ENCODE data around the gene CELA2A. TPM values are rescaled to one million over a fixed set of nuclear protein-coding genes. Genes with fewer than 3 reads are reported as not detected.

CELA2A gene
- total and polyA plus RNA-seq, 2 donors (not counting 1 experiment from before 2014, with no cell fraction given), result not detected

DNA sequence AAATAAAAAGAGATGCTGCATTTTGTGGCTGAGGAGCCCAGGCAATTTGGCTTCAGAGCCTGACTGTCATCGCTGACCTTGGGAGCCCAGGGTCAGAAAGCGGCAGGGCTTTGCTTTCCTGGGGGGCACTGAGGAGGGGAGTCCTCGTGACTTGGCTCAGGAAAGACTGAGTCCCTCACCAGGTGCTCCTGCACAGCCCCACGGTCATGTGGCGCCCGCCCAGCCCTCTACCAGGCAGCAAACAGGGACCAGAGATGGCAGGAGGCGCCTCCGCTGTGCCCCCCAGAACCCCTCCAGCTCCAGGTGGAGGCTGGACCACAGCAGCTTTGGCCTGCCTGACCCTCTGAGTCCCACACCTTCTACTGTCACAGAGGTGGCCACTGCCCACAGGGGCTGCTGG is 33.7 kb upstream of the CELA2A start:
- DNase-seq (ENCODE audit: low read depth in 2 of 2), result no peak
- H3K27ac ChIP-seq (ENCODE audit: insufficient read depth, low read length), result no peak overlapping the region
- peaks cover 4% of the 10 kb centered on the region for H3K4me1 ChIP-seq (ENCODE audit: control insufficient read depth, extremely low read depth, insufficient read depth, low read length)

DNA sequence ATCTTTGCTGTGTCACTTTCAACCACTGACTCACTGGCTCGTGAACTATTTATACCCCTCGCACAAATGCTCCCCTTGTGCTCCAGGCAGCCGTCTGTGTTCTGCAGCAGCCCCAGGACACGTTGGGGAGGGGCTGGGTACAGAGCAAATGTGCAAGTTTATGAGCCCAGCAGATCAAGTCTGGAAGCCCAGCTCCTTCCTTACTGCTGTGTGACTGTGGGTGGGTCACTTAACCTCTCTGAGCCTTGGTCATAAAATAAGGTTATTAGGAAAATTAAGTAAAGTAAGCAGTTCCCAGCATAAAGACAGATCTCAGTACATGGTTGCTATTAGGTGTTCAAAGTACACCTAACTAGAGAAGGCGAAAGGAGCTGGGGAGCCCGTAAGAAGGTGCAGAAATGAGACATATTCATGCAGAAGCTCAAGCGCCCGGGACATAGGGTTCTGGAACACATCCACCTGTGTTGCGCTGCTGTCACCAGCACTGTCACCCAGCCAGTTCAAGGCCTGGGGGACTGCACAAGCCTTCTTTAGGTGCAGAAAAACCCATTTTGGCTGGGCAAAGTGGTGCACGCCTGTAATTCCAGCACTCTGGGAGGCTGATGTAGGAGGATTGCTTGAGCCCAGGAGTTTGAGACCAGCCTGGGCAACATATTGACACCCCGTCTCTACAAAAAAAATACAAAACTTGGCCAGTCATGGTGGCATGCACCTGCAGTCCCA is 33.0 kb upstream of the CELA2A start:
- H3K79me2 ChIP-seq (ENCODE audit: control insufficient read depth, insufficient read depth, low read length), result peaks cover 18% of the 10 kb centered on the region
- H3K27ac ChIP-seq (ENCODE audit: insufficient read depth, low read length), result no peak overlapping the region
- H3K27me3 ChIP-seq (ENCODE audit: control insufficient read depth, insufficient read depth, low read length), result no peaks in the 10 kb centered on the region
- no peak for DNase-seq (ENCODE audit: low read depth in 2 of 2)
- H4K20me1 ChIP-seq (ENCODE audit: control insufficient read depth, extremely low read depth, insufficient read depth, low read length), result no peaks in the 10 kb centered on the region
- no peak overlapping the region for H3K9ac ChIP-seq (ENCODE audit: insufficient read depth, low read length)
- no peak overlapping the region for H2AFZ ChIP-seq (ENCODE audit: low read length)
- H3K4me2 ChIP-seq (ENCODE audit: extremely low read depth, insufficient read depth, low read length), result no peak overlapping the region
- no peak for TF ChIP-seq EZH2 (IDR thresholded peaks at IDR 0.05; ENCODE audit: low read length, missing control alignments)
- TF ChIP-seq, protein P1, sequence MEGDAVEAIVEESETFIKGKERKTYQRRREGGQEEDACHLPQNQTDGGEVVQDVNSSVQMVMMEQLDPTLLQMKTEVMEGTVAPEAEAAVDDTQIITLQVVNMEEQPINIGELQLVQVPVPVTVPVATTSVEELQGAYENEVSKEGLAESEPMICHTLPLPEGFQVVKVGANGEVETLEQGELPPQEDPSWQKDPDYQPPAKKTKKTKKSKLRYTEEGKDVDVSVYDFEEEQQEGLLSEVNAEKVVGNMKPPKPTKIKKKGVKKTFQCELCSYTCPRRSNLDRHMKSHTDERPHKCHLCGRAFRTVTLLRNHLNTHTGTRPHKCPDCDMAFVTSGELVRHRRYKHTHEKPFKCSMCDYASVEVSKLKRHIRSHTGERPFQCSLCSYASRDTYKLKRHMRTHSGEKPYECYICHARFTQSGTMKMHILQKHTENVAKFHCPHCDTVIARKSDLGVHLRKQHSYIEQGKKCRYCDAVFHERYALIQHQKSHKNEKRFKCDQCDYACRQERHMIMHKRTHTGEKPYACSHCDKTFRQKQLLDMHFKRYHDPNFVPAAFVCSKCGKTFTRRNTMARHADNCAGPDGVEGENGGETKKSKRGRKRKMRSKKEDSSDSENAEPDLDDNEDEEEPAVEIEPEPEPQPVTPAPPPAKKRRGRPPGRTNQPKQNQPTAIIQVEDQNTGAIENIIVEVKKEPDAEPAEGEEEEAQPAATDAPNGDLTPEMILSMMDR (conservative IDR thresholded peaks at IDR 0.05 in 1 of 2, IDR thresholded peaks at IDR 0.05 in 1 of 2; ENCODE audit: low read depth in 1 of 2, low read length in 2 of 2), result no peak
- H3K36me3 ChIP-seq (ENCODE audit: control insufficient read depth, insufficient read depth, low read length), result no peaks in the 10 kb centered on the region
- H3K4me3 ChIP-seq (replicated peaks in 1 of 4; ENCODE audit: control extremely low read depth in 1 of 4, insufficient read depth in 1 of 4, low read depth in 3 of 4, low read length in 4 of 4), result no peak overlapping the region
- H3K9me3 ChIP-seq (ENCODE audit: control insufficient read depth, insufficient read depth, low read depth, low read length), result no peaks in the 10 kb centered on the region
- peaks cover 3% of the 10 kb centered on the region for H3K4me1 ChIP-seq (ENCODE audit: control insufficient read depth, extremely low read depth, insufficient read depth, low read length)

More for the DNA sequence above, 33.7 kb upstream of the CELA2A start:
- Histone ChIP-seq H3K79me2 (ENCODE audit: control insufficient read depth, insufficient read depth, low read length) (peaks cover 18% of the 10 kb centered on the region), H3K9me3 (ENCODE audit: control insufficient read depth, insufficient read depth, low read depth, low read length) (no peaks in the 10 kb centered on the region), H3K27me3 (ENCODE audit: control insufficient read depth, insufficient read depth, low read length) (no peaks in the 10 kb centered on the region), H3K9ac (ENCODE audit: insufficient read depth, low read length) (no peak overlapping the region), H3K4me2 (ENCODE audit: extremely low read depth, insufficient read depth, low read length) (no peak overlapping the region), H3K4me3 (replicated peaks in 1 of 4; ENCODE audit: control extremely low read depth in 1 of 4, insufficient read depth in 1 of 4, low read depth in 3 of 4, low read length in 4 of 4) (no peak overlapping the region), H4K20me1 (ENCODE audit: control insufficient read depth, extremely low read depth, insufficient read depth, low read length) (no peaks in the 10 kb centered on the region), H2AFZ (ENCODE audit: low read length) (no peak overlapping the region), H3K36me3 (ENCODE audit: control insufficient read depth, insufficient read depth, low read length) (no peaks in the 10 kb centered on the region)
- no peak for TF ChIP-seq EZH2 (IDR thresholded peaks at IDR 0.05; ENCODE audit: low read length, missing control alignments)
- TF ChIP-seq, protein P1 (conservative IDR thresholded peaks at IDR 0.05 in 1 of 2, IDR thresholded peaks at IDR 0.05 in 1 of 2; ENCODE audit: low read depth in 1 of 2, low read length in 2 of 2), result no peak

DNA sequence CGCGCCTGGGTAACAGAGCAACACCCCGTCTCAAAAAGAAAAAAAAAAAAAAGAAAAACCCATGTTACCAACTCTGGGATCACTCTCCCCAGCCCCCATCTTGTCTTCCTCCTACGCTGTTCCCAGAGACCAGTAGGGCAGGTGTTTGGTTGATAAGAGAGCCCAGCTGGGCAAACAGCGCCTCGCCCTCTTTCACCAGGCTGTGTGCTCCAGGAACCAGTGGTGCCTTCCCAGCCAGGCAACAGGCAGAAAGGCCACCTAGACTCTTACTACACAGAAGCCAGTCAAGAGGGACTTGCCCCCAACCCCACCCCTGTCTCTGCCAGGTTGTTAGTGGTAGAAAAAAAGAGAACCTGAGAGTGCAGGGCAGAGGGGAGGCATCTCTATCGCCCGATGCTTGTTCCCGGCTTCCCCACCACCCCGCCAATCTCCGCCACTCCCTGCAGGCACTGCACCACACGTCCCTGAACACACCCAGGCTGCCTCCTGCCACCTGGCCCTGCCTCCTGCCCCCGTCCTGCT is 32.3 kb upstream of the CELA2A start:
- no peaks in the 10 kb centered on the region for H3K4me1 ChIP-seq (ENCODE audit: control insufficient read depth, extremely low read depth, insufficient read depth, low read length)
- DNase-seq (ENCODE audit: low read depth in 2 of 2), result no peak
- H3K9ac ChIP-seq (ENCODE audit: insufficient read depth, low read length), result no peak overlapping the region
- H3K79me2 ChIP-seq (ENCODE audit: control insufficient read depth, insufficient read depth, low read length), result peaks cover 12% of the 10 kb centered on the region
- TF ChIP-seq, protein P1 (conservative IDR thresholded peaks at IDR 0.05 in 1 of 2, IDR thresholded peaks at IDR 0.05 in 1 of 2; ENCODE audit: low read depth in 1 of 2, low read length in 2 of 2), result no peak
- no peak for TF ChIP-seq EZH2 (IDR thresholded peaks at IDR 0.05; ENCODE audit: low read length, missing control alignments)
- H2AFZ ChIP-seq (ENCODE audit: low read length), result no peak overlapping the region
- H3K27ac ChIP-seq (ENCODE audit: insufficient read depth, low read length), result no peak overlapping the region
- no peaks in the 10 kb centered on the region for H3K9me3 ChIP-seq (ENCODE audit: control insufficient read depth, insufficient read depth, low read depth, low read length)
- no peaks in the 10 kb centered on the region for H3K36me3 ChIP-seq (ENCODE audit: control insufficient read depth, insufficient read depth, low read length)
- H4K20me1 ChIP-seq (ENCODE audit: control insufficient read depth, extremely low read depth, insufficient read depth, low read length), result no peaks in the 10 kb centered on the region
- H3K4me3 ChIP-seq (replicated peaks in 1 of 4; ENCODE audit: control extremely low read depth in 1 of 4, insufficient read depth in 1 of 4, low read depth in 3 of 4, low read length in 4 of 4), result no peak overlapping the region
- no peak overlapping the region for H3K4me2 ChIP-seq (ENCODE audit: extremely low read depth, insufficient read depth, low read length)
- H3K27me3 ChIP-seq (ENCODE audit: control insufficient read depth, insufficient read depth, low read length), result no peaks in the 10 kb centered on the region
